GM21723 (cell line): ENCODE results near the gene KCTD21.

ENCODE experiments used
- ATAC-seq: cut with Tn5 transposase; IDR thresholded peaks from one replicate; pipeline ENCODE4 v1.9.1; 2021; ENCODE audit warnings: mild to moderate bottlenecking, moderate library complexity; ENCODE audit not compliant: unreplicated experiment

The KCTD21 gene

DNA sequence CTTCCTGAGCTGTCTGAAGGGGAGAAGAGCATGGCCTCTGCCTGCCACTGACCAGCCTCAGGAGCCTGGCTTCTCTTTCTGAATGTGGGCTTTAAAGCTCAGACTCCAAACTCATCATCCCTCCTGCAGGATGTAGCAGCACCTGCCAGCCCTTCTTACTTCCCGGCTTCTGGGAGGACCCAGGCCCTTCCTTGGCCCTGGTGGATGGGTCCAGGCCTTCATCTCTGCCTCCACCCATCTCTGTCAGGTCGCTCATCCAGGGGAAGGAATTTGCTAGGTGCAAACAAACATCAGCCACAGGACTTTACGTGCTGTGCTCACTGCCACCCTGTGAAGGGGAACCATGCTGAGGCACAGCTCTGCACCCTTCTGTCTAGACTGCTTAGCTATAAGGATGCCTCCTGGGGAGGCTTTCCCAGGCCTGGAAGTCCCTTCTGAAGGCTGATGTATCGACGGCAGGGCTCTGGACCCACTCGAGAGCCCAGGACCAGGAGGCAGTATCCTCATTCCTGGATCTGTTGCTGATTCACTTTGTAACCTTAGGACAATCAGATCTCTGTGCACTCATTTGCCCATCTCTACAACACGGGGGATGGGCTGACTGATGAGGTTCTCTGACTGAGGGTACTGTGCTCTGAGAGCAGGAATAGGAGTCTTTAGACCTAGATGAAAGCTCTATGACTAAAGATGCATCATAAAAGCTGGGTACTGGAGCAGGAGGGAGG is 31.2 kb upstream of the KCTD21 start:
- no peak for ATAC-seq

DNA sequence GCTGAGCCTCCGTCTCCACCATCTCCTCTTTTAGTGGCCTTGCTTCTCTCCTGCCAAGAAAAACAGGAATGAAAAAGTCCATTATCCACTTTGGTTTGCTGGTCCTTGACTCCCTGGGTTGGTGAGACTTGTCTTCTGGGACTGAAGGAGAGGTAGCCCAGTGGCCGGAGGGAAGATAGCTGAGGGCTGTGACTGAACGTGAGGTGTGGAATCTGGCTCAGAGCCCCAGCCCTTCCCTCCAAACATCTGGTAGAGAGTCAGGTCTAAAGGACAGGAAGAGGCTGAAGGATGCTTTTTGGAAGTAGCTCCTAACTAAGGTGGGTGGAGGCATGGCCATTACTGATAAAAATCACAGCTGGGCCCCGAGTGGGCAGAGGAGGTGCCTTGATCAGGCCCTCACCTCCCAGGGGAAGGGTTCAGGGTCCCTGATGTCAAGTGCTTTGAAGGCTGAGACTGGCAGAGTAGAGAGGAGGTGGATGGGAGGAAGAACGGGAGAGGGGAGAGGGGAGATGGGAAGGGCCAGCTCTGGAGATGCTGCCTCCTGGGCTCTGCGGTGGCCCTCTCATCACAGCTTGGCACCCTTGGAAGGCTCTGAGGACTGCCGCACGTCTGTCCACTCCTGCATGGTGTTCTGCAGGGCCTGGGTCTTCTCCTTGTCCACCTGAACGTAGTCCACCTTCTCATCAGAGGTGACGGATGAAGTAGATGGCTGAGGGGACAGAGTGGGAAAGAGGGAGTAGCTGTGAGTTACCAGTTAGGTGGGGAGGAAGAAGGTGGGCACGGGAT is 30.5 kb upstream of the KCTD21 start:
- no peak for ATAC-seq

DNA sequence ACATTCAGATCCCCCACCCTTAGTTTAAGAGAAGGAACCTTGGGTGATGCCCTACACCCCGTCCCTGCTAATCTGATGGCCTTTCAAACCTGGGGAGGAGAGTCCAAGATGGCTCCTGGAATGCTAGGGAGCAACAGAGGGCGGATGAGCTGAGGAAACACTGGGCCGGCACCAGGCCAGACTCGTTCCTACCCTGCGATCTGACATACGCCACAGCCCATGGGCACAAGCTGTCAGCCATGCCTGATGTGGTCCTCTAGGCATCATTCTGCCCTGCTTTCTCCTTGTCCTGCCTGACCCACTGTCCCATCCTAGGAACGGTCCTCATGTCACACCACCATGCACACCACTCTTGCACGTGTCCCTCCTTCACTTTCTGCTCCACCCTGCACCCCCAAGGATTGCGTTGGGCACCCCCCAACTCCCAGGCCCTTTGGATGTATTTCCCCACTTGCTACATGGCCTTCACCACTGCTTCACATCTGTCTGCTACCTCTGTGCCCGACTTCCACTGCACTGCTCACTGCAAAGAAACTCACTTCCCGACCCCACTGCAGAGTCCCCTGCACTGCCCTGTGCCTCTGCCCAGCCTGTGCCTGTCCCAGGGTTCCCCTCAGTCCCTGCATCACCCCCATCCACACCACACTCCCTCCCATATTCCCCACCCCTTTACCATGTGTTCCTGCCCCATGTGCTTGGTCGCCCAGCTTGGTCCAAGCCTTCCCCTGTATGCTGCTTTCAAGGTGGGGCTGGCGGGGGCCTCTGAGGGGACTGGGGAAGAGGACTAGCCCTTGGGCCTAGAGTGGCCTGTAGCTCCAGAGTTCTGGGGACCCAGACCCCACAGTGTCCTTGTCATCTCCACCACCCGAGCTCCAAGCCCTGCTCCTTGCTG is 29.5 kb upstream of the KCTD21 start:
- ATAC-seq = no peak

DNA sequence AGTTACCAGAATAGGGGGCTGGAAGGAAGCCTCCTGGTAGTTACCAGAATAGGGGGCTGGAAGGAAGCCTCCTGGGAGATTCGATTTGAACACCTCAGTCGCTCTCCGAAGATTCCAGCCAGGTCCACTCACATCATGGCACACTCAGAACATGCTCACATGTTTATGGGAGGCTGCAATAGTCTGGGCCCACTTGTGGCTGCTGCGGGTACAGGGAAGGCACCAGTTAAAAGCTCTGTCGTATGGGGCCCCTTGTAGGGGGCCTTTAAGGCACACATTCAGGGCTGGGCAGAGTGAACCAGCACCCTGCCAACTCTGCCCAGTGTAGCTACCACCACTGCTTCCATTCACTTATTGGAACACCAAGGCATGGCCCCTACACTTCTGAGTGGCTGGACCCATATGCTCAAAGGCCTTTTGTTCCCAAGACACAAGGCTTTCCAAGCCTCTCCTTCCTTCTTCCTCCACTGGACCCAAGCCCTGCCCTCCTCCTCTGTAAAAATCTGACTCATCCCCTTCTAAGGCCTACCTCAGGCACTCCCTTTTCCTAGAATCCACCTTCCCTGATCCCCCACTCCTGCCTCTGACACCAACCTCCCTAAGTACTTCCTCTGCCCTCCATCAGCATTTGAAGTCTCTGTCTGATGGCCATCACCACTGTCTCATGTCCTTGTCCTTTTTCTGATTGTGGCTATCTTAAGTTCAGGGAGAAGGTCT is 28.3 kb upstream of the KCTD21 start:
- ATAC-seq = no peak

DNA sequence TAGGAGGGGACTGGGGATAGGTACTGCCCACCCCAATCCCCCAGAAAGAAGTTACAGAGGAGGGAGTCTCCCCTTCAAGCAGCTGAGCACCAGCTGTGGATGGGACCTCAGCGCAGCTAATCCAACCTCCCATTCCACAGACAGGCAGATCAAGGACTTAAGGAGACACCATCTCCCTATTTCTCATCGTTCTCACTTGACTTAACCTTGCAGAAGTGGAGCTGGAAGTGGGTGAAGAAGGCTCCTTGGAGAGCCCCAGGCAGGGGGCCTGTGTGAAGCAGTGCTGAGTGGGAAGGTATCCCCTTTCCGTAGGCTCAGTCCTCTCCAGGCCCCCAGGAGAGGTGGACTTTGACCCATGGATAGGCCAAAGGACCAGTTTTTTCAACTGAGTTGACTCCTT is 27.6 kb upstream of the KCTD21 start:
- ATAC-seq = no peak

DNA sequence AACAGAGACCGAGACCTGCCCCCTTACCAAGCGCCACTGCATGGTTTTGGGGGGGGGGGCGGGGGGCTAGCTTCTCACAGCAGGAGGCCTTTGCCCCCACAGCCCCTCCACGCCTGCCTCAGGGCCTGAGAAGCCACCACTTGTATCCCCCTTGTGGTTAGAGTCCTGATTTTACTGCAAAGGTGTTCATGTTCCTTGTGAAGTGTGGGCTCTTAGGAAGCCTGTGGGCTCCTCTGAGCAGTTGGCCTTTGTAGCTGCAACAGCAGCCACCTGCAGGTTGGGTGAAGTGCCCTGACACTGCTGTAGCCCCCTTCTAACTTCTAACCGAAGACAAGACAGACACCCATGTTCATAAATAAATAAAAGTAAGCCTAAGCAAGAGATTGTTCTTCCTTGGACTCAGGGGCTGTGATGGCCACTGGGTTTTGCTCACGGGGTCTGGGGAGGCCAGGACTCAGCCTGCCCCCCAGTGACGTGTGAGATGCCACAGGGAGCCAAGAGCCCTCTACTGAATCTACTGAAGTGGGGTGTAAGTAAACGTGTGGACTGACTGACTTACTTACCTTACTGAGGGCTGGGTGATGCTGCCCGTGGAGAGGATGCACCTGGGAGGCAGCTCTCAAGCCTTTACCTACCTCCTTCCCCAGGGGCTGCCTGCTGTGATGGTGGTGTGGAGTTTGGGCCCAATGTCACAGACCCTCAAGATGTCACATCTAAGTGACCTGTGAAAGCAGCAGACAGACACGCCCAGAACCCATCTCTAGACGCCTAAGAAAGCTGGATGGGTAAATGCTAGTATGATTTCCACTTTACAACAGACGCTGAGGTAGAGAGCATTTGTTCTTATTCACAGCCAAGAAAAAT is 26.1 kb upstream of the KCTD21 start:
- ATAC-seq = no peak

DNA sequence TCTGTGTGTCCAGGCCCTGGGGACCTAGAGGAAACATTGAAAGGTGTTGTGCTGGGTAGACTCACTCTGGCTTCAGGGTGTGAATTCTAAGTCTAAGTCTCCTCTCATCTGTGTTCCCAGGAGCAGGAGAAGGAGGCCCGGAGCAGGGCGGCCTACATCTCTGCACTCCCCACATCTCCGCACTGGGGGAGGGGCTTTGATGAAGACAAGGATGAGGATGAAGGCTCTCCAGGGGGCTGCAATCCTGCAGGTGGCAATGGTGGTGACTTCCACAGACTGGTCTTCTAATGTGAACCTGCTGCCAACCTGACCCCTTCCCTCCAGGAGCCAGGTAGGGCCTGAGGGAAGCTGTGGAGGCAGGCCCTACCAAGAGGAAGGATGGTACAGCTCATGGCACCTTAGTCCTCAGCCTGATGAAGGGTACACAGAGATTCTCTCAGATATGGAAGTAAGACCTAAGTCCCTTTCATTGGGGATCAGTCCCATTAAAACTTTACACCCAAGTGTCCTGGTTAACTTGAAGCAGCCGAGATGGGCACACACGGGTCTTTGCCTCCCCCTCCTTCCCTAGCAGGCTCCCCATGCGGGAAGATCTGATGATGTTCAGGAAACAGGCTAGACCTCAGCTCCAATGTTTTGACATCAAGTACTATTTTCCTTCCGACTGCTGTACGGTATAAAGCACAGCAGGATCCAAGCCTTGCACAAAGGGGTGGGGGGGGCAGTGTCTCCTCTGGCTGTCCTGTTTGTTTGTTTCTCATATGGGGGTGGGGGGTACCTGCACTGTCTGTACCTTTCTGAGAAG is 25.3 kb upstream of the KCTD21 start:
- ATAC-seq = no peak

DNA sequence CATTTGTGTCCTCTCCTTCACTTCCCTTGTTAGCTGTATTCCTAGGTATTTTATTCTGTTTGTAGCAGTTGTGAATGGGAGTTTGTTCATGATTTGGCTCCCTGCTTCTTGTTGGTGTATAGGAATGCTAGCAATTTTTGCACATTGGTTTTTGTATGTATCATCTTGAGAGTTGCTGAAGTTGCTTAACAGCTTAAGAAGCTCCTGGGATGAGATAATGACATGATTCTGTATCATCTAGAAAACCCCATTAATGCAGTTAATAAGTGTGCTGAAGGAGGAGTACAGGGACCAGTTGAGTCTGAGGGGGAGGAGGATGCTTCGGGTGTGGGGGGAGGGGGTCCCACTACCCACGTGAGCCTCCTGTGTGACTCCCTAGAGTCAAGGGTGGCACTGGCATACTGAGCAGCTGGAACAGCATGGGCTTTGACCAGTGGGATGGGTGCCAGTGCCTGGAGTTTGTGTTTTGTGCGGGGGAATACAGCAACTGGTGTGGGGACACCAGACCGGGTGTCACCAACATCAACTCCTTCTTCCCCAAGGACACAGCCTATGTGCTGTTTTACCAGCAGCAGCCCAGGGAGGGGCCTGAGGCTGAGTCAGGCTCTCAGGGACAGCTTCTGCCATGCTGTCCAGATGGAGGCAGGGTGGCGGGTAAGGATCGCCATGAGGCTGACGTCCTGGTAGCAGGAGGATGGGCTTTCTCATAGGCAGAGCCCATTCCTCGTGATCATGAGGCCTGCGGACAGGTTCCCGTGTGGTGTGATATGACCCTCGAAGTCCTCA is 24.4 kb upstream of the KCTD21 start:
- no peak for ATAC-seq

DNA sequence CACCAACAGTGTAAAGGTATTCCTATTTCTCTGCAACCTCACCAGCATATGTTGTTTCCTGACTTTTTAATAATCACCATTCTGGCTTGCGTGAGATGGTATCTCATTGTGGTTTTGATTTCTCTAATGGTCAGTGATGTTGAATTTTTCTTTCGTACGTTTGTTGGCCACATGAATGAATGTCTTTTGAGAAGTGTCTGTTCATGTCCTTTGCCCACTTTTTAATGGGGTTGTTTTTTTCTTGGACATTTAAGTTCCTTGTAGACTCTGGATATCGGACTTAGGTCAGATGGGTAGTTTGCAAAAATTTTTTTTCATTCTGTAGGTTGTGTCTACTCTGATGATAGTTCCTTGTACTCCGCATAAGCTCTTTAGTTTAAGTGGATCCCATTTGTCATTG is 23.1 kb upstream of the KCTD21 start:
- ATAC-seq = no peak

DNA sequence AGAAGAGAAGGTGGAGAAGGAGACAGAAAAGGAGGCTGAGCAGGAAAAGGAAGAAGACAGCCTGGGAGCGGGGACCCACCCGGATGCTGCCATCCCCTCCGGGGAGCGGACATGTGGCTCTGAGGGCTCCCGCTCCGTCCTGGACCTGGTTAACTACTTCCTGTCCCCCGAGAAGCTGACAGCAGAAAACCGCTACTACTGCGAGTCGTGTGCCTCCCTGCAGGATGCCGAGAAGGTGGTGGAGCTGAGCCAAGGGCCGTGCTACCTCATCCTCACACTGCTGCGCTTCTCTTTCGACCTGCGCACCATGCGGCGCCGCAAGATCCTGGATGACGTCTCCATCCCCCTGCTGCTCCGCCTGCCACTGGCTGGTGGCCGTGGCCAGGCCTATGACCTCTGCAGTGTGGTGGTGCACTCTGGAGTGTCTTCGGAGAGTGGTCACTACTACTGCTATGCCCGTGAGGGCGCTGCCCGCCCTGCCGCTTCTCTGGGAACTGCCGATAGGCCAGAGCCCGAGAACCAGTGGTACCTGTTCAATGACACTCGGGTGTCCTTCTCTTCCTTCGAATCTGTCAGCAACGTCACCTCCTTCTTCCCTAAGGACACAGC is 21.7 kb upstream of the KCTD21 start:
- no peak for ATAC-seq

DNA sequence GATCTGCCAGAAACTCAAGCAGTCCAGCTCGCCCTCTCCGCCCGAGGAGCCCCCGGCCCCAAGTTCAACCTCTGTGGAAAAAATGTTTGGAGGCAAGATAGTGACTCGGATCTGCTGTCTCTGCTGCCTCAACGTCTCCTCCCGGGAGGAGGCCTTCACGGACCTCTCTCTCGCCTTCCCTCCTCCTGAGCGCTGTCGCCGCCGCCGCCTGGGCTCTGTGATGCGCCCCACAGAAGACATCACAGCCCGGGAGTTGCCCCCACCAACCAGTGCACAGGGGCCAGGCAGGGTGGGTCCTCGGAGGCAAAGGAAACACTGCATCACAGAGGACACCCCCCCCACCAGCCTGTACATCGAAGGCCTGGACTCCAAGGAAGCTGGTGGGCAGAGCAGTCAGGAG is 21.1 kb upstream of the KCTD21 start:
- no peak for ATAC-seq

DNA sequence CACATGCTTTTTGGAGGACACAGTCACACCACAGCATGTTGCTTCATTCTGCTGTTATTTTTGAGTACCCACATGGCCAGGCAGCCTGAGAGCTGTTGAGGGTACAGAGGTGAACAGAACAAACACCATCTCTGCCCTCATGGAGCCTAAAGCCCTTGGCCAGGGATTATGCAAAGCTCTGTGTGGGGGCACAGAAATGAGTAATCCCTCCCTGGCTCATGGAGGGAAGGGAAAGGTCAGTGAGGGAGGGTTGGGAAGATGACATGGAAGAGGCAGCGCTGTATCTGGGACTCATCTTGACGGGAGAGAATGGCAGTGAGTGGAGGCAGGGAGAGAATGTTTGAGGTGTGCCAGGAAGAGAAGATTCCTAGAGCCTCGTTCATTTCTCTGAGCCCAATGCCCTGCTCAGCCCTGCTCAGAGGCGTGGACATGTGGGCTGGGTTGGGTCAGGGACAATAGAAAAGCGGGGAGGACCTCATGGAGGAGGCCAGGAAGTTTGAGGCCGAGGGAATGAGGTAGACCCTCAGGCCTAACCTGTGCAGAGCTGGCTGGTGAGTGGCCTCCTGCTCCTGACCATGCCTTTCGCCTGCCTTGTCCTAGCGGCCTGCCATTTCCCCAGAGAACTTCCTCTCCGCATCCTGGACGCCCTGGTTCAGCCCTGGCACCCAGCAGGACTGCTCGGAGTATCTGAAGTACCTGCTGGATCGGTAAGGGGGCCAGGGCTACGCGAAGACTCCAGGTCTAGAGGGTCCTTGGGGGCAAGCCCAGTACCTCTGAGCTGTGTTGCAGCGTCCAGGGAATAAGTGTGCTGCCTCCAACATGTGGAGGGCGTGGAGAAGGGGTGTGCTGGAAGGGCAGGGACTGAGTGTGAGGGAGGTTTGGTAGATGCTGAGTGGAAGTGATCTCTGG is 20.1 kb upstream of the KCTD21 start:
- no peak for ATAC-seq

DNA sequence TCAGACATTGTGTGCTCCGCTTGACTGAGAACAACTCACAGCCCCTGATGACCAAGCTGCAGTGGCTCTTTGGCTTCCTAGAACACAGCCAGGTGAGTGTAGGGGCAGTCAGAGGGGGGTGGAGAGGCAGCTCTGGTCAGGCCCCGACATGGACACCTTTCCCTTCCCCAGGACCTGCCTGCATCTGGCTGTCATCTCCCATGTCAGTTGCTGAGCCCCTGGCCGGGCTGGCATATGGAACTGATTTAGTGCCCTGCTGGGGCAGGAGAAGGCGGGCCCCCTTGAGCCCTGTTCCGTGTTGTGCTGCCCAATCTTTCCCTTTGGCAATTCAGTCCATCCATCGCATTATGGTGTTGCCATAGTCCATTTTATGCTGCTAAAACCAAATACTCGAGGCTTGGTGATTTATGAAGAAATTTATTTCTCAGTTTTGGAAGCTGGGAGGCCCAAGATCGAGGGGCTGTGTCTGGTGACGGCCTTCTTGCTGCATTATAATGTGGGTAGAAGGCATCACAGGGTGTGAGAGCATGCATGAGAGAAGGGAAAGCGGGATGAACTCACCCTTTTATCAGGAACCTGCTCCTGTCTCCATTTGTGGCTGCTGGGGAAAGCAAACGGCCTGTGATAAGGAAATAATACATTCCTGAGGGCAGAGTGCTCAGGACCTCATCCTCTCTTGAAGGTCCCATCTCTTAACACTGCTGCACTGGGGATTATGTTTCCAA is 19.3 kb upstream of the KCTD21 start:
- no peak for ATAC-seq

DNA sequence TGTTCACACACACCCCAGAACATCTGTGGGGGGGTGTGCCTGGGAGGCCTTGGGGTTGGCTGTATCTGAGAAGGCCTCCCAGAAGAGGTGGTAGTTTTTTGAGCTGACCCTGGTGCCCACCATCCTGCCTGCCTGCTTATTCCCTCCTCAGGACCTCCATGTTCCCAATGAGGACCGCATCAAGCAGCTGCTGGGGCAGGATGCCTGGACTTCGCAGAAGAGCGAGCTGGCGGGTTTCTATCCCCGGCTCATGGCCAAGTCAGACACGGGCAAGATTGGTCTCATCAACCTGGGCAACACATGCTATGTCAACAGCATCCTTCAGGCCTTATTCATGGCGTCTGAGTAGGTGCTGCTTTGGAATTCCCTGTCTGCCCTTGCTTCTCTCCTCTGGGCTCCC is 17.3 kb upstream of the KCTD21 start:
- ATAC-seq = no peak

DNA sequence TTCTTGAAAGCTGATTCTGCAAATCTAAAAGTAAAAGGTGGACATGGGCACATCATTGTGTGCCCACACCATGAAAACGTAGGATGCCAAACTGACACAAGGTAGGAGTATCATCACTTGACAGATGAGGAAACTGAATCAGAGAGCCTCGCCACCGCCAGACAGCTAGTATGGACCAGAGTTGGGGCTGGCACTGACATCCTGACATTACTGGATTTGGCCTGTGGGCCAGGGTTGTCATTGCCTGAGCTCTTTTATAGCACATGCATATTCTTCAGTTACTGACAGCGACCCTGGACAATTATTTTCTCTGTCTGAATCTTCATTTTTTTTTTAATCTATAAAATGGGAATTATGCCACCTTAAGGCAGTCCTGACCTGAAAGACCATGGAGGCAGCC is 16.8 kb upstream of the KCTD21 start:
- ATAC-seq = no peak

DNA sequence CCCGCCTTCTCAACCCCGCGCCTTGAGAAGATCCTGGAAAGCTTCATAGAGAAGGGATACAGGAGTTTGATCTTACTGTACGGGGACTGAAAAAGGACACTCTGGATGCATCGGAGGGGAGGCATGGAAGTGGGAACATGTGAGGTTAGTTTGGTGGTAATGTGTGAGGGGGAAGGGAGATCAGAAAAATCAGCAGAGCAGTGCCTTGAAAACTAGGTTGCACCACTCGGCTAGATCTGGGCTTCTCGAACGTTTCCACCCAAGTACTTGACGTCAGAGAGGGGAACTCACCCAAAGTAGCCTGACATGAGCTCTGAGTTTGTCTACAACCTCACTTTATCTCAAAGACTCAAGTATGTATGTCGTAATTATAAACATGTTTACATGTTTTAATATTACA is 14.8 kb upstream of the KCTD21 start:
- ATAC-seq = no peak
